Inferior parietal cortex (tissue), 1 donor: Measurements from ENCODE around the gene CFAP61.
A peak's percentile ranks its signal among the peaks of the same experiment; 100 is the strongest.

Experiments
- DNase-seq: peaks from one replicate; pipeline ENCODE4 v3.0.0-alpha.2; 2016; ENCODE audit errors: extremely low spot score

Gene CFAP61

GRCh38 chr20:20036756-20037155, 15.6 kb upstream of the CFAP61 start:
- no peak for DNase-seq

- no peak for DNase-seq
Observed at GRCh38 chr20:20037960-20038359, 14.4 kb upstream of the CFAP61 start.

- DNase-seq = no peak
Observed at GRCh38 chr20:20038586-20038985, 13.7 kb upstream of the CFAP61 start.

DNA sequence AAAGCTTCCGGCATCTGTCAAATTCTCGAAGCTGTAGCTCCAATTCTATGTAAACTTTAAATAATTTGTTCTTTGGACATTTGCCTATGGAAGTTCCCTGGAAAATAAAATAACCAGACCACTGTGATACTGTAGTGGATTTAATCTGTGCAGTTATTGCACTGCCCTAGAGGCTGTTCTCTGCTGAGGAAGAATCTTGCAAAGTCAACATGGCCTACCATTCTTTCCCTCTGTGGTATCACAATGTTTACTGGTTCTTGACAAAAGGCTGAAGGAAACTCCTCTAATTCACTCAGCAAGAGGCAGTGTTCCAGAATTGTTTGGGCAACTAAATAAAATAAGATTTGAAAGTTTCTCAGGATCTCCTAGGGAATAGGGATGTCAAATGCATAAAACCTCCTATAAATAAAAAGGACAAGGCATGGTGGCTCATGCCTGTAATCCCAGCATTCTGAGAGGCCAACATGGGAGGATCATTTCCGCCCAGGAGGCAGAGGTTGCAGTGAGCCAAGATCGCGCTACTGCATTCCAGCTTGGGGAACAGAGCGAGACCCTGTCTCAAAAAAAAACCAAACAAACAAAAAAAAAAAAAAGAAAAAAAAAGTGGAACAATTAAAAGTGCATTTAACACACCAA, 12.5 kb upstream of the CFAP61 start:
- DNase-seq = no peak

DNA sequence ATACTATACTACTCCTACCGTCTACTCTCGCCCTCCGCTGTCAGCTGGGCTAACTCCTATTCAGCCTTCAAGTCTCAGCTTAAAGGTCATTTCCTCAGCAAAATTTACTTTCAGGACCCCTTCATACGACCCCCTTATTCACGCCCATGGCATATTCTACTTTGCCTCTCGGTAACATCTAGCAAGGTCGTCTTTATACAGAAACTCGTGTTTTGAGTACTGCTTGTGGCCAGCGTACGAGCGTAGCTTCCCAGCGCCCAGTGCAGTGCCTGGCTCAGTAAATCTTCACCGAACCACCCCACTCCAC, 612 bp upstream of the CFAP61 start:
- no peak for DNase-seq

GRCh38 chr20:20060234-20060998, 8.1 kb downstream of the CFAP61 start:
- DNase-seq = no peak

DNA sequence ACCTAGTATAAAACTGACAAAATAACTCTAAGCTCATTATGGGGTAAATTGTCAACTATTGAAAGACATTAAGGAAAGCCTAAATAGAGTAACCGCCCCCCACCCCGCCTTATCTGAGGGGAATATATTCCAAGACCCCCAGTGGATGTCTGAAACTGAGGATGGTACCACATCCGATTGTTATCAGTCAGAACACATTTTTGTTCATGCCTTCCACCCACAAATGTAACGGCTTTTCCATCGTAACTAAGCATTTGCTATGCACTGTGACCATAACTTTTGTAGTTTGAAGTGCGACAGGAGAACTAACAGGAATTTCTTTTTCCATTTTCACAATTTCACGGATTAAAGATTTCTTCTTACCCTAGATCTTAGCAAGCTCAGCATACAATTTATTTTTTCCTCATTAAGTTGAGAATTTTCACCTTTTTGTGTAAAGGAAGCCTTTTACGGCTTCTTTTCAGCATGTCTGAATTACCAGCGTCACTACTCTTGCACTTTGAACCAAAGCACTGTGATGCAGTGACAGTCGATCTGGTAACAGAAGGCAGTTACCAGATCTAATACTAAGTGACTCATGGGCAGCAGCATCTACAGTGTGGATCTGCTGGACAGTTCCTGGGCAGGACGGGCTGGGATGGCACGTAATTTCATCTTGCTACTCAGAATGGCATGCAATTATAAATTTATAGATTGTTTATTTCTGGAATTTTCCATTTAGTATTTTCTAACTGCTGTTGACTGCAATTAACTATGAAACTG, 11.8 kb downstream of the CFAP61 start:
- DNase-seq = no peak

DNA sequence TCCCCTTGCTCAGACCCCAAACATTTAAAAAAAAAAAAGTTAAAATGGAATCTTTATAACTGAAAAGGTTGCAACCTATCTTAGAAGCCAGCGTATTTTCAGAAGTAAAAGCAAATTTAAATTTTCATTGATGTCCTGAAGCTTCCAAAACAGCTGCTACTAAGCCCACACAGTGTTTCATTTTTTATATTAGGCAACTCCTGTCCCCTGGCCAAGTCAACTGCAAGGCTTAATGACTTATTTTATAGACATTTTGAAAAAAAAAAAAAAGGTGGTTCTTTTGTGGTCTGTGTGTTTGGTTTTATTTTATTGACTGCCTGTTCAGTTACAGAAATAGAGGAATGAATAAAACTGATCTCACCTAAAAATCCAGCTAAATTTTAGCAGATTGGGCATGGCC, 13.0 kb downstream of the CFAP61 start:
- no peak for DNase-seq

GRCh38 chr20:20070871-20071726, 18.8 kb downstream of the CFAP61 start:
- DNase-seq = no peak

- peak; percentile 22 for DNase-seq
Observed at GRCh38 chr20:20073801-20074371, 21.6 kb downstream of the CFAP61 start.

DNA sequence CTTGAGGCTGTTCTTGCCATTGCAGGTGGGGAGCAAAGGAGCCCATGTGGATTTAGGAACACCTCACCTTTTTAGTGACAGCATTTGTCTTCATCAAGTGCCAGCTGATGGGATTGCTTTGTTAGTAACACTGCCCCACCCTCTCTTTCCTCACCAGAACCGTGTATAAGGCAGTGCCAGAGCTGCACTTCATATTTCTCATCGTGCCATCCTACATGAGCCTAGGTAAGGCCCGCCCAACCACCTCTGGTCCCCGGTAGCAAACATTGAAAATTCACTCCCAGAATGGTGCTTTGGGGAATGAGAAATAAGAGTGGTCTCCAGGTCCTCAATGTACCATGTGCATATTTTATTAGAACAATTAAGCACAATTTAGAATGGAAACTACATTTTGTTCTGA, 22.7 kb downstream of the CFAP61 start:
- DNase-seq = no peak

- peak; percentile 68 for DNase-seq
Observed at GRCh38 chr20:20076297-20077065, 24.1 kb downstream of the CFAP61 start.

DNA sequence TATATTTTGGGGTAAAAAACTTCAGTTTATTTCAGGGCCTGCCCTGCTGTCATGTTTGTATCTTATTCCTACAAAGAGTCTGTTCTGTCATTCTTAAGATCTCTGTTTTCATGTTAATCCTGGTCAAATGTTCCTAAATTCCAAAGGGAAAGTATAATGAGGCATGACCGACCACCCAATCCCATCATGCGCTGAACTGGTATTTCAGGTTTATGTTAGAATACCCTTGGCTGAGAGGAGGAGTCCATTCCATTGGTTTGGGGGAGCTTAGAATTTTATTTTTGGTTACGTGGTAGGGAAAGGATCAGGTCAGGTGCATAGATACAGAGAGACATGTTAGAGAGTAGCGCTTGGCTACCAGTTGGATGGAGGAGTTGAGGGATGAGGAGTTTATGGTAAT, 25.7 kb downstream of the CFAP61 start:
- DNase-seq = no peak

GRCh38 chr20:20079102-20079784, 26.9 kb downstream of the CFAP61 start:
- no peak for DNase-seq

DNA sequence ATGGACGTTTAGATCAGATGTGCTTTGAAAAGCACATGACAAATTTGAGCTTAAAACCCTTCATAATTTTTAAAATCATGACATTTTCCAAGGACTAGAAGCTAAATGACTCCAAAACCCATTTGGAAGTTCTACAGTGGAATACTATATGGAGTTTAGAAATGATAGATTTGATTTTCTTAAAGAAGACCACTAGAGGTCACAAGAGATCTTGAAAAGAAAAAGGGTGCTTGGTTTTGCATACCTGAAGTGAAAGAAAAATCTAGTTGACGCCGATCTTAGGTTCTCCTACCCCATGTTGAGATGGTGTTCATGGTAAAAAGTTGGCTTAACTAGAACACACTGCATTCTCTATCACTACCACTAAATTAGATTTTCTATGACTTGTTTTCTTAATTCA, 31.5 kb downstream of the CFAP61 start:
- DNase-seq = peak; percentile 75

- peak; percentile 40 for DNase-seq
Observed at GRCh38 chr20:20084296-20084752, 32.0 kb downstream of the CFAP61 start.

- DNase-seq = no peak
Observed at GRCh38 chr20:20085071-20085470, 32.7 kb downstream of the CFAP61 start.

- DNase-seq = no peak
Observed at GRCh38 chr20:20085812-20086211, 33.5 kb downstream of the CFAP61 start.

- no peak for DNase-seq
Observed at GRCh38 chr20:20089018-20089417, 36.7 kb downstream of the CFAP61 start.

GRCh38 chr20:20089939-20090338, 37.6 kb downstream of the CFAP61 start:
- no peak for DNase-seq
